GM19324 (cell line): ENCODE measurements around the gene FARP1.

ENCODE experiments used
- ATAC-seq: cut with Tn5 transposase; IDR thresholded peaks from one replicate; pipeline ENCODE4 v1.9.1; 2021; ENCODE audit warnings: mild to moderate bottlenecking, moderate library complexity; ENCODE audit not compliant: unreplicated experiment, low FRiP score

Gene FARP1

GRCh38 chr13:98134901-98135300, 8.0 kb upstream of the FARP1 start:
- no peak for ATAC-seq

GRCh38 chr13:98141091-98141490, 1.8 kb upstream of the FARP1 start:
- no peak for ATAC-seq

DNA sequence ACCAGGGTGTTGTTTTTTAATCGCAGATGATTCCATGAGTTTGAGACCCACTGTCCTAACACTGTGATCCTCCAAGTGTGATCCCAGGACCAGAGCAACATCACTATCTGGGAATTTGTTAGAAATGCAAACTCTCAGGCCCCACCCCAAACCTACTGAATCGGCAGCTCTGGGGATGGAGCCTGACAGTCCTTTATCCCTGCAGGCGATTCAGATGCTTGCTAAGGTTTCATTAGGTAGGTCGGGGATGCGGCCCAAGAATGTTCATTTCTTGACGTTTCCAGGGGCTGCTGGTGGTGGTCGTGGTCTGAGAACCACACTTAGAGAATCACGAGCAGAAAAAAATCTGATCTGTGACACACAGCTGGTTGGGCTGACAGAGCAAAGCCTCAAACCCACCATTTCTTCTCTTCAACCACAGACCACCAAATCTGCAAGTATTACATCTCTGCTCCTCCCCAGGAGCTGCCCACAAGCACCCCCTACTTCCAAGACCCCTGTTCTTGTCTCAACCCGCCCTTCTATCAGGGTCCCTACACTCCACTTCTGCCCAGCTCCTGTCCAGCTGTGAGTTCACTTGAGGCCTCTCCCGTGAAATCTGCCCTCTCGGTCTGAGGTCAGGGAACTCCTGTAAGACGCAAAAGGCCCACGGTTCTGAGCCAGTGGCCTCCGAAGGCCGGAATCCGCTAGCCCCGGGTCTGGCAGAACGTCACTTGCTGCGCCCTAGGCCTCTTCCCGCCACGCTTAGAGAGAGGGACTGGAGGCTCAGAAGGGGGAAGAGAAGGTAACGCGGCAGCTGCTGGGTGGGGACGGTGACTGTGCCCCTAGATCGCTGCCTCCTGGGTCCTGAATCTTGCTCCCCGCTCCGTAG, 1.1 kb upstream of the FARP1 start:
- ATAC-seq: no peak

DNA sequence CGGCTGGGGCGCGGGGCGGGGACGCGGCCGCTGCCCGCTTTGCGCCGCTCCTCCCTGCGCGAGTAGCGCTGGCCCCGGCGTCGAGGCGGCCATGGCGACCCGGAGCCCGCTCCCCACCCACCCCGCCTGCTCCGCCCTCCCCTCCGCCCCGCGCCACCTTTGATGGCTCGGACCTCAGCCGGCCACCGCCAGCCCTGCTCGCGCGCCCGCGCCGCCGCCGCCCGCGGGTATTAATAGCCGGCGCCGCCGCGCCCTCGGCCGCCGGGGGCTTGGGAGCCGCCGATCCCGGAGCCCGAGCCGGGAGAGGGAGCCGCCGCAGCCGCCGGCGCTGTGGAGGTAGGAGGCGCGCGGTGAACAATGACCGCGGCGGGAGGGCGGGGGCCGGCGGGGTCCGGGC, 261 bp downstream of the FARP1 start:
- ATAC-seq: peak; percentile 23

- ATAC-seq: no peak
Measured at GRCh38 chr13:98143601-98144026, 720 bp downstream of the FARP1 start.

DNA sequence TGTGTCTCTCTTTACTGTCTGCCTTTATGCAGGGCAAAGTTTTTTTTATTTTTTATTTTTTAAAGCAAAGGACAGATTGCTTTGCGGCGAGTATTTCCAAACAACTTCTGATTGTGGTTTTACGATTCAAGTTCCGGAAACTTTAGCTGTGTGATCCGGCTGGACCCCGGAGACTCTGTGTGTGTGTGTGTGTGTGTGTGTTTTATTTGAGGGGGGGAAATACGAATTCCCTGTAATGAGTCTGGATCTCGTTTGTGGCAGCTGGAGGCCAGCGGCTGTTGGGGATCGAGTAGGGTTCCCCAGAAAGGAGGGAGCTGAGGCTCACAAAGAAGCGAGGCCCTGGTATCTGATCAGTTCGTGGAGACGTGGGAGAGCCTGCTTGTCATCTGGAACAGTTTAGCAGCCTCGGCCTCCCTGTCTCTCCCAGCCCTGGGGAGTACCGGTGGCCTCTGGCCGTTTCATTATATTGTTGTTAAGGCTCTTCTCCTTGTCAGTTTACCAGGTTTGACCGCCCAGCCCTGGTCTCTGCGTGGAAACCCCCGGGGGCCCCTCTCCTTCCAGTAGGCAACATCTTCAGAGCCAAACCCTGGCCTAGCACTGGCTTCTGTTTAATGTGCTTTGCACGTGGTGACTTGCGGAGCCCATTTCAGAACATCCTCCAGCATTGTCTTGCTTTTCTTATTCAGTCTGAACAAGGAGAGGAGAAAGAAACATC, 1.3 kb downstream of the FARP1 start:
- no peak for ATAC-seq

GRCh38 chr13:98144801-98145350, 2.0 kb downstream of the FARP1 start:
- no peak for ATAC-seq

DNA sequence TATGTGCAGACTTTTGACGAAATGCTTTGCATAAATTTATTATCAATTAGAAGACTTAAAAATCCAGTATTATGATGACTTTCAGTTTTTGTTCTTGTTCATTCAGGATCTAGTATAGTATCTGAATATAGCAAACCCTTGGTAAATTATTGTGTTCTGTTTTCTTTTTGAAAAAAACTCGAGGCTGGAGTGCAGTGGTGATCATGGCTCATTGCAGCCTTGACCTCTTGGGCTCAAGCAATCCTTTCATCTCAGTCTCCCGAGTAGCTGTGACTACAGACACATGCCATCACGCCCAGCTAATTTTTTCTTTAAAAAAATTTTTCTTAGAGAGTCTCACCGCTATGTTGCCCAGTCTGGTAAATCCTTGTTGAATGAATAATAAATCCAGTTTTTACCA, 4.6 kb downstream of the FARP1 start:
- no peak for ATAC-seq

DNA sequence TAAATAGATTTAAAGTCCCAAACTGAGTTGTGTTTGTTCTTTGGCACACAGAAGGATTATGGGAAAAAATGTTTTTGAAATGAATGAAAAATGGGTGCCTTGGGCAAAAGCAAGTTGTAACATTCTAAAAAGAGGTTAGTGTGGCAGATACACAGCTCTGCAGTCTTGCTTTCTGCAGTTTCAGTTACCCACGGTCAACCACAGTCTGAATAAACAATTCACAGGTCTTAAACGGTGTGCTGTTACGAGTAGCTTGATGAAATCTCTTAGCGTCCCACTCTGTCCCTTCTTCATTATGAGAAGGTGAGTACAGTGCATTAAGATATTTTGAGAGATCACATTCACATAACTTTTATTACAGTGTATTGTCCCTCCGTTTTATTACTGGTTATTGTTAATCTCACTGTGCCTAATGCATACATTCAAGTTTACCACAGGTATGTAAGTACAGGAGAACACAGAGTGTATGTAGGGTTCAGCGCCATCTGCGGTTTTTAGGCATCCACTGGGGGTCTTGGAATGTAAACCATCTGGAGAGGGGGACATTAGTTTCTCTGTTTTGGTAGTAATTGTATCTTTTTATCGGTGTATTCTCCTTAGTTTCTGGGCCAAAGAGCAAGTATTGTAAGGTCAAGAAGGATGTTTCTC, 8.1 kb downstream of the FARP1 start:
- no peak for ATAC-seq

DNA sequence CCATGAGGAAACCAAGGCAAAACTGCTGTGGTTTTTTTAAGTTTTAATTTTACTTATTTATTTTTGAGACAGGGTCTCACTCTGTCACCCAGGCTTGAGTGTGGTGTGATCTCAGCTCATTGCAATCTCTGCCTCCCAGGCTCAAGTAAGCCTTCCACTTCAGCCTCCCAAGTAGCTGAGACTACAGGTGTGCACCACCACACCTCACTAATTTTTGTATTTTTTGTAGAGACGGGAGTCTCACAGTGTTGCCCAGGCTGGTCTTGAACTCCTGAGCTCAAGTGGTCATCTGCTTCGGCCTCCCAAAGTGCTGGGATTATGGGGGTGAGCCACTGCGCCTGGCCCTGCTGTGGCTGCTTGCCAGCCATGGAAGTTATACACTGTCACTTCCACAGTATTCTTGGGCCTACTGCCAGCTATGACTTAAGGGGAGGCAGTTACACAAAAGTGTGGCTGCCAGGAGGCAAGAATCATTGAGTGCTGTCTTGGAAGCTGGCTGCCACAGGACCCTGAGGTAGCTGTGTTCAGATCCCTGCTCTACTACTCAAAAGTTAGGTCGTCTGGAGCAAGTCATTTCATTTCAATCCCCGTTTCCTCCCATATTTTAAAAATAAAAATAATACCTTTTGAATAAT, 12.7 kb downstream of the FARP1 start:
- no peak for ATAC-seq

- ATAC-seq: no peak
Measured at GRCh38 chr13:98156259-98156658, 13.4 kb downstream of the FARP1 start.

- ATAC-seq: no peak
Measured at GRCh38 chr13:98157188-98157587, 14.3 kb downstream of the FARP1 start.

- no peak for ATAC-seq
Measured at GRCh38 chr13:98157609-98158008, 14.7 kb downstream of the FARP1 start.

DNA sequence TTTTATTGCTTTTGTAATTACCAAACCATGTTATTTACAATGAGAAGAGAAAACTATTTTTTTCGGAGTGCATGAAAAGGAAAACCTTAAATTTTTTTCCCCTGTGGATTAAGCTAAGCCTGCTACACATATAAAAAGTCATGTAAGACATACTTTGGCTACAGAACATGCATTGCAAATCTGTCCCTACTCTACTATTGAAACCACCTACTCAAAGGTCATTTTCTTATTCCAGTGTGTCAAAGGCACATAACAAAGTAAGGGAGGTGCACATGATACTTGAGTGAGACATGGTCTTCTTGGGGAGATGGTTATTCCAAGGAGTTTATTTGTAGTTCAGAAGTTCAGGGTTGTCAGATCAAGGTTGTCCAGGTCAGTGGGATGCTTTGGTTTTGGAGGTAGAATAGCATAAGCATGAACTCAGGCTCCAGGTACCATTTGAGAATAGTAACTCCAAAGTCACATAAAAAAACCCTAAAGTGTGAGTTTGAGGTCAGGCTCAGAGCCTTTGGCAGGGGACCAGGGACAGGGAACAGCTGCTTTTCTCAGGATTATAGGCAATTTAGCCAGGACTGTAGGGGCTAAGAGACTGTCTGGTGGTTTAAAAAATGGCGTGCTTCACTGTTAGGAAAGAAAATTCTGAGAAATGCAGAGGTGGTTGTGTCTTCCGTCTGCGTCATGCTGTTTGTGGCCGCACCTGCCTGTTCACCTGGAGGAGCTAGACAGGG, 15.4 kb downstream of the FARP1 start:
- ATAC-seq: no peak

- no peak for ATAC-seq
Measured at GRCh38 chr13:98162935-98163334, 20.0 kb downstream of the FARP1 start.

DNA sequence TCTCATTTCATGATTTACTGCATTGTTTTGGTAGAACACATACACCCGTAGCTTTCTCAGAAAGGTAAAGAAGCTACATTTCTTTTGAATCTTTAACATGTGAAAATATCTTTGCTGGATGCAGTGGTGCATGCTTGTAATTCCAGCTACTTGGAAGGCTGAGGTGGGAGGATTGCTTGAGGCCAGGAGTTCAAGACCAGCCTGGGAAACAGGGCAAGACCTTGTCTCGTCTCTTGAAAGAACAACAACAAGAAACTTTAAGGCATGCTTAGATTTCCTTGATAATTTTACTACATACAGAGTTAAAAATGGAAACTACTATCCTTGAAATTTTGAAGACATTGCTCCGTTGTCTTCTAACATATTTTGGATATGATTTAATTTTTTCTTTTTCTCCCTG, 26.4 kb downstream of the FARP1 start:
- ATAC-seq: no peak

DNA sequence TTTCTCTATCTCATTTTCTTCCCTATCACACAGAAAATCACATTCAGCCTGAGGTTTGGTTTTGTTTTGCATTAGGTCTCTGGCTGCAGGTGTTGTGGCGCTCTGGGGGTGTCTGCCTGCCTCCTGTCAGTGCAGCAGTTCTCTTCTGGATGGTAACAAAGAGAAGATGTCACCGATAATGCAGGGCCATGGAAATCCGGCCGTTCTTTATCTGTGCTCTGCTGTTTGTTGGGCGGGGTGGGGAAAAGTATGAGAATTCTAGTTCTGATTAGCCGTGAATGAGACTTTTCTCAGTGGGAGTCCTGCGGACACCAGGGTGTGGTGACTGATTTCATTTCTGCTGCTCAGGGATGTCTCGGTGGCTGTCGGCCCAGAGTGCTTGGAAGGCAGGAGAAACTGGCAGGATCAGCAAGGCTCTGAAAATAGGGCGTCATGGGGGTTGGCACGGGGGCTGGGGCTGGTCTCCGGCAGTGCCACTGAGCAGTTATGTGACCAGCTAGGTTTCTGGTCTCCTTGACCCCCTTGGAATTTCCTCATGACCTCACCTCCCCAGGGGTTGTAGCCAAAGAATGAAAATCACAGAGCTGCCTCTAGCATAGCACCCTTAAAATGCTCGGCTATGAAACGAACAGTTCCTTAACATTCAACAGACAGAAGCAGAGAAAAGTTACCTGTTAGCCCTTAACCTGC, 29.2 kb downstream of the FARP1 start:
- no peak for ATAC-seq

GRCh38 chr13:98172590-98173422, 29.9 kb downstream of the FARP1 start:
- ATAC-seq: no peak
